ENCODE results near the gene ZNF497. TPM values are rescaled to one million over a fixed set of nuclear protein-coding genes. Genes with fewer than 3 reads are reported as not detected.
A peak's percentile ranks its signal among the peaks of the same experiment; 100 is the strongest.

ZNF497 gene
- total and polyA plus RNA-seq, 2 of the 13 experiments (the other 11 are each of a cell fraction or from before 2014, with no cell fraction given): 1.5 to 1.9 TPM

DNA sequence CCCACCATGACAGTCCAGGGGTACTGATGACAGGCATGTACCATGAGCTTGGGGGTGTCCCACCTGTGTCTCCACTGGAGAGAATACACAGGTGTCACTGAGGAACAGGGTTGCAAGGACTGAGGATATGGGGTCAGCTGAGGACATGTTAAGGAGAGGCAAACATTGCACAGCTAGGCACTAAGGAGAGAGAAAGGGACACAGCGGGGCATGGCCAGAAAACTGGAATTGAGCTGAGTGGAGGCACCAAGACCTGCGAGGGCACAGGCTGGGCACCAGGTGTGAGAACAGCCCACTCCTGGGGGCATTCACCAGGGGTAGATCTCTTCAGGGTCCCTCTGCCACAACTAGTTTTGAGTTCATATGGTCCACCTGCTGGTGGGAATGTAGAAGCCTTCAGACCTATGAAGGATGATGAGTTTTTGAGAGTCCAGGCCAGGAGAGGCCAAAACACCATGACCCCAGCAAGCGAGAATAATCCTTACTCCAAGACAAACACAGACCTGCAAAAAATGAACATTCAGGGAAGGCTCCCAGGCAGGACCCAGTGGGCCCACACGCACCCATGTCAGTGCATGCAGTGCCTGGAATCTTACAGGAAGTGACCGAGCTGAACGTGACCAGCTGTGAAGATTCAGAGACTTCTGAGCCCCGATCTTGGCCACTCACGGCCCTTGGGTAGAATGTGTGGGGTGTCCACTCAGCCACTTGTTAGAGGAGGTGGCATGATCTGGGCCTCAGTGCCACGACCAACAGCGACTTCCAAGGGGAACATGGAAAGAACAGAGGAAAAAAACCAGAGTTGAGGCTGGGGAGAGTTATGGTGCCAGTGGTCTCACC is 44.5 kb upstream of the ZNF497 start (continued):
- no peak for TF ChIP-seq ZNF776 (CRISPR knock-in tag; IDR thresholded peaks at IDR 0.05)
- no peak for TF ChIP-seq POLR2AphosphoS5 (IDR thresholded peaks at IDR 0.05; ENCODE audit: low read depth, low read length)
- no peak for TF ChIP-seq HOXD1 (CRISPR knock-in tag; IDR thresholded peaks at IDR 0.05)
- no peak for TF ChIP-seq ZNF496 (CRISPR knock-in tag; IDR thresholded peaks at IDR 0.05; ENCODE audit: insufficient replicate concordance)
- TF ChIP-seq, protein P1, sequence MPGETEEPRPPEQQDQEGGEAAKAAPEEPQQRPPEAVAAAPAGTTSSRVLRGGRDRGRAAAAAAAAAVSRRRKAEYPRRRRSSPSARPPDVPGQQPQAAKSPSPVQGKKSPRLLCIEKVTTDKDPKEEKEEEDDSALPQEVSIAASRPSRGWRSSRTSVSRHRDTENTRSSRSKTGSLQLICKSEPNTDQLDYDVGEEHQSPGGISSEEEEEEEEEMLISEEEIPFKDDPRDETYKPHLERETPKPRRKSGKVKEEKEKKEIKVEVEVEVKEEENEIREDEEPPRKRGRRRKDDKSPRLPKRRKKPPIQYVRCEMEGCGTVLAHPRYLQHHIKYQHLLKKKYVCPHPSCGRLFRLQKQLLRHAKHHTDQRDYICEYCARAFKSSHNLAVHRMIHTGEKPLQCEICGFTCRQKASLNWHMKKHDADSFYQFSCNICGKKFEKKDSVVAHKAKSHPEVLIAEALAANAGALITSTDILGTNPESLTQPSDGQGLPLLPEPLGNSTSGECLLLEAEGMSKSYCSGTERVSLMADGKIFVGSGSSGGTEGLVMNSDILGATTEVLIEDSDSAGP (CRISPR knock-in tag; IDR thresholded peaks at IDR 0.05; ENCODE audit: borderline replicate concordance): no peak; the same call in 1 of the 2 replicates
- TF ChIP-seq ZNF569 (CRISPR knock-in tag; IDR thresholded peaks at IDR 0.05; ENCODE audit: borderline replicate concordance): no peak
- TF ChIP-seq, protein P2, sequence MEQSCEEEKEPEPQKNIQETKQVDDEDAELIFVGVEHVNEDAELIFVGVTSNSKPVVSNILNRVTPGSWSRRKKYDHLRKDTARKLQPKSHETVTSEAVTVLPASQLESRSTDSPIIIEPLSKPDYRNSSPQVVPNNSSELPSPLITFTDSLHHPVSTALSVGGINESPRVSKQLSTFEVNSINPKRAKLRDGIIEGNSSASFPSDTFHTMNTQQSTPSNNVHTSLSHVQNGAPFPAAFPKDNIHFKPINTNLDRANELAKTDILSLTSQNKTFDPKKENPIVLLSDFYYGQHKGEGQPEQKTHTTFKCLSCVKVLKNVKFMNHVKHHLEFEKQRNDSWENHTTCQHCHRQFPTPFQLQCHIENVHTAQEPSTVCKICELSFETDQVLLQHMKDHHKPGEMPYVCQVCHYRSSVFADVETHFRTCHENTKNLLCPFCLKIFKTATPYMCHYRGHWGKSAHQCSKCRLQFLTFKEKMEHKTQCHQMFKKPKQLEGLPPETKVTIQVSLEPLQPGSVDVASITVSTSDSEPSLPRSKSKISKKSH (CRISPR knock-in tag; IDR thresholded peaks at IDR 0.05; ENCODE audit: borderline replicate concordance): no peak; the same call in 1 of the 2 replicates
- no peak for TF ChIP-seq ZNF274 (CRISPR knock-in tag; IDR thresholded peaks at IDR 0.05)
- TF ChIP-seq, protein P3, sequence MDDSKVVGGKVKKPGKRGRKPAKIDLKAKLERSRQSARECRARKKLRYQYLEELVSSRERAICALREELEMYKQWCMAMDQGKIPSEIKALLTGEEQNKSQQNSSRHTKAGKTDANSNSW (CRISPR knock-in tag; IDR thresholded peaks at IDR 0.05; ENCODE audit: borderline replicate concordance): no peak
- TF ChIP-seq POLR2A (IDR thresholded peaks at IDR 0.05; ENCODE audit: insufficient read depth in 1 of 2, low read depth in 2 of 2, low read length in 2 of 2): peak in 1 of 2 experiments; percentile 61; a peak in 2 of 4 replicates
- TF ChIP-seq SIN3A (IDR thresholded peaks at IDR 0.05; ENCODE audit: borderline replicate concordance, low read depth, low read length): no peak
- no peak for TF ChIP-seq ZNF44 (CRISPR knock-in tag; IDR thresholded peaks at IDR 0.05)
- no peak for TF ChIP-seq CBX1 (IDR thresholded peaks at IDR 0.05; ENCODE audit: low read depth)
- TF ChIP-seq ZC3H13 (CRISPR knock-in tag; IDR thresholded peaks at IDR 0.05): peak; percentile 78; the same call in 1 of the 2 replicates
- no peak for TF ChIP-seq ZNF260 (CRISPR knock-in tag; IDR thresholded peaks at IDR 0.05; ENCODE audit: borderline replicate concordance, low read depth)
- peak; percentile 30; the same call in 1 of the 2 replicates for TF ChIP-seq STAG1 (CRISPR knock-in tag; IDR thresholded peaks at IDR 0.05)
- TF ChIP-seq ZNF749 (CRISPR knock-in tag; IDR thresholded peaks at IDR 0.05; ENCODE audit: borderline replicate concordance): no peak
- no peak for TF ChIP-seq ZNF615 (CRISPR knock-in tag; IDR thresholded peaks at IDR 0.05; ENCODE audit: borderline replicate concordance)
- TF ChIP-seq ZNF530 (CRISPR knock-in tag; IDR thresholded peaks at IDR 0.05; ENCODE audit: low read depth): no peak
- TF ChIP-seq, protein P4, sequence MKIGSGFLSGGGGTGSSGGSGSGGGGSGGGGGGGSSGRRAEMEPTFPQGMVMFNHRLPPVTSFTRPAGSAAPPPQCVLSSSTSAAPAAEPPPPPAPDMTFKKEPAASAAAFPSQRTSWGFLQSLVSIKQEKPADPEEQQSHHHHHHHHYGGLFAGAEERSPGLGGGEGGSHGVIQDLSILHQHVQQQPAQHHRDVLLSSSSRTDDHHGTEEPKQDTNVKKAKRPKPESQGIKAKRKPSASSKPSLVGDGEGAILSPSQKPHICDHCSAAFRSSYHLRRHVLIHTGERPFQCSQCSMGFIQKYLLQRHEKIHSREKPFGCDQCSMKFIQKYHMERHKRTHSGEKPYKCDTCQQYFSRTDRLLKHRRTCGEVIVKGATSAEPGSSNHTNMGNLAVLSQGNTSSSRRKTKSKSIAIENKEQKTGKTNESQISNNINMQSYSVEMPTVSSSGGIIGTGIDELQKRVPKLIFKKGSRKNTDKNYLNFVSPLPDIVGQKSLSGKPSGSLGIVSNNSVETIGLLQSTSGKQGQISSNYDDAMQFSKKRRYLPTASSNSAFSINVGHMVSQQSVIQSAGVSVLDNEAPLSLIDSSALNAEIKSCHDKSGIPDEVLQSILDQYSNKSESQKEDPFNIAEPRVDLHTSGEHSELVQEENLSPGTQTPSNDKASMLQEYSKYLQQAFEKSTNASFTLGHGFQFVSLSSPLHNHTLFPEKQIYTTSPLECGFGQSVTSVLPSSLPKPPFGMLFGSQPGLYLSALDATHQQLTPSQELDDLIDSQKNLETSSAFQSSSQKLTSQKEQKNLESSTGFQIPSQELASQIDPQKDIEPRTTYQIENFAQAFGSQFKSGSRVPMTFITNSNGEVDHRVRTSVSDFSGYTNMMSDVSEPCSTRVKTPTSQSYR (CRISPR knock-in tag; IDR thresholded peaks at IDR 0.05; ENCODE audit: borderline replicate concordance): no peak
- TF ChIP-seq, protein P5, sequence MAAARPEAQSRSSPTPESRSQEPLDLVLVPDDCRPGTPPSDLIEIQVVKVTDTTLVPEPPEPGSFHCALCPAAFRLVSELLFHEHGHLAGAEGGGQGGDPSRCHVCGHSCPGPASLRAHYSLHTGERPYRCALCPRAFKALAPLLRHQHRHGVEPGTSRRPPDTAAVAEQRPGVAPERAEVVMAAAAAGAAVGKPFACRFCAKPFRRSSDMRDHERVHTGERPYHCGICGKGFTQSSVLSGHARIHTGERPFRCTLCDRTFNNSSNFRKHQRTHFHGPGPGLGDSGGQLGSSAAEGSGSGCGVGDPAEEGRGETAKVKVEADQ (CRISPR knock-in tag; IDR thresholded peaks at IDR 0.05; ENCODE audit: borderline replicate concordance): no peak
